Ishikawa (cell line): ENCODE results near the gene C17orf100.

Experiments used
- CEBPB ChIP-seq: IDR thresholded peaks from 2 replicates; pipeline ENCODE4 v1.6.1; 2012
- CREB1 ChIP-seq: IDR thresholded peaks from 2 replicates; pipeline ENCODE4 v1.6.1; 2012; ENCODE audit warnings: low read depth
- EGR1 ChIP-seq: IDR thresholded peaks from 2 replicates; pipeline ENCODE4 v1.6.1; 2012
- EP300 ChIP-seq: IDR thresholded peaks from 2 replicates; pipeline ENCODE4 v1.6.1; 2012; ENCODE audit warnings: borderline replicate concordance
- FOXM1 ChIP-seq: IDR thresholded peaks from 2 replicates; pipeline ENCODE4 v1.6.1; 2012; ENCODE audit warnings: low read depth, borderline replicate concordance
- NFIC ChIP-seq: IDR thresholded peaks from 2 replicates; pipeline ENCODE4 v1.6.1; 2012
- RAD21 ChIP-seq: IDR thresholded peaks from 2 replicates; pipeline ENCODE4 v1.6.1; 2012; ENCODE audit warnings: low read depth
- TAF1 ChIP-seq: IDR thresholded peaks from 2 replicates; pipeline ENCODE4 v1.6.1; 2012; ENCODE audit warnings: low read depth, mild to moderate bottlenecking
- TCF12 ChIP-seq: IDR thresholded peaks from 2 replicates; pipeline ENCODE4 v1.6.1; 2012; ENCODE audit warnings: low read depth
- TEAD4 ChIP-seq: IDR thresholded peaks from 2 replicates; pipeline ENCODE4 v1.6.1; 2012
- YY1 ChIP-seq: IDR thresholded peaks from 2 replicates; pipeline ENCODE4 v1.6.1; 2012; ENCODE audit warnings: low read depth
- ZBTB7A ChIP-seq: IDR thresholded peaks from 2 replicates; pipeline ENCODE4 v1.6.1; 2012; ENCODE audit warnings: low read depth
- TF ChIP-seq, protein P1 (sequence below): IDR thresholded peaks from 2 replicates; pipeline ENCODE4 v1.6.1; 2012
- TF ChIP-seq, protein P2 (sequence below): IDR thresholded peaks from 2 replicates; pipeline ENCODE4 v1.6.1; 2012
- TF ChIP-seq, protein P3 (sequence below): IDR thresholded peaks from 2 replicates; pipeline ENCODE4 v1.6.1; 2012; ENCODE audit warnings: low read depth, mild to moderate bottlenecking

C17orf100 gene

DNA sequence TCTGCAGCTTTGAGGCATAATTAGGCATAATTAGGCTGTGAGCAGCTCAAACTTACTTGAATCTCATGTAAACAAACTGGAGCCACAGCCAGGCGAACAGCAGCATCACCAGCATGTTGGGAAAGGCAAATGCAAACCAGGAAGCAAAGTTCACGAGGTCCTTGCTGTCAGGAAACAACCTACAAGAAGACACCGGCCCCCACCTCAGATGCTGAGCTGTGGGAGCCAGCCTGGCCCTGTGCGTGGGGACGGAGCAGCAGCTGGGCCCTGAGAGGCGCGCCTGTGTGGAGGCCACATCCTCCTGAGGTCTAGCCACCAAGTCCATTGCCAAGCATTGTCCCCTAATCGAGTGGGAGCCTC, 49.4 kb downstream of the C17orf100 start:
- TF ChIP-seq ZBTB7A (no peak), EGR1 (no peak), YY1 (no peak), CREB1 (no peak), NFIC (no peak), CEBPB (no peak), RAD21 (no peak), EP300 (no peak), TEAD4 (no peak), FOXM1 (no peak)
- TF ChIP-seq, protein P1, sequence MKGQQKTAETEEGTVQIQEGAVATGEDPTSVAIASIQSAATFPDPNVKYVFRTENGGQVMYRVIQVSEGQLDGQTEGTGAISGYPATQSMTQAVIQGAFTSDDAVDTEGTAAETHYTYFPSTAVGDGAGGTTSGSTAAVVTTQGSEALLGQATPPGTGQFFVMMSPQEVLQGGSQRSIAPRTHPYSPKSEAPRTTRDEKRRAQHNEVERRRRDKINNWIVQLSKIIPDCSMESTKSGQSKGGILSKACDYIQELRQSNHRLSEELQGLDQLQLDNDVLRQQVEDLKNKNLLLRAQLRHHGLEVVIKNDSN = no peak
- TF ChIP-seq, protein P2, sequence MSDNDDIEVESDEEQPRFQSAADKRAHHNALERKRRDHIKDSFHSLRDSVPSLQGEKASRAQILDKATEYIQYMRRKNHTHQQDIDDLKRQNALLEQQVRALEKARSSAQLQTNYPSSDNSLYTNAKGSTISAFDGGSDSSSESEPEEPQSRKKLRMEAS = no peak
- TF ChIP-seq, protein P3, sequence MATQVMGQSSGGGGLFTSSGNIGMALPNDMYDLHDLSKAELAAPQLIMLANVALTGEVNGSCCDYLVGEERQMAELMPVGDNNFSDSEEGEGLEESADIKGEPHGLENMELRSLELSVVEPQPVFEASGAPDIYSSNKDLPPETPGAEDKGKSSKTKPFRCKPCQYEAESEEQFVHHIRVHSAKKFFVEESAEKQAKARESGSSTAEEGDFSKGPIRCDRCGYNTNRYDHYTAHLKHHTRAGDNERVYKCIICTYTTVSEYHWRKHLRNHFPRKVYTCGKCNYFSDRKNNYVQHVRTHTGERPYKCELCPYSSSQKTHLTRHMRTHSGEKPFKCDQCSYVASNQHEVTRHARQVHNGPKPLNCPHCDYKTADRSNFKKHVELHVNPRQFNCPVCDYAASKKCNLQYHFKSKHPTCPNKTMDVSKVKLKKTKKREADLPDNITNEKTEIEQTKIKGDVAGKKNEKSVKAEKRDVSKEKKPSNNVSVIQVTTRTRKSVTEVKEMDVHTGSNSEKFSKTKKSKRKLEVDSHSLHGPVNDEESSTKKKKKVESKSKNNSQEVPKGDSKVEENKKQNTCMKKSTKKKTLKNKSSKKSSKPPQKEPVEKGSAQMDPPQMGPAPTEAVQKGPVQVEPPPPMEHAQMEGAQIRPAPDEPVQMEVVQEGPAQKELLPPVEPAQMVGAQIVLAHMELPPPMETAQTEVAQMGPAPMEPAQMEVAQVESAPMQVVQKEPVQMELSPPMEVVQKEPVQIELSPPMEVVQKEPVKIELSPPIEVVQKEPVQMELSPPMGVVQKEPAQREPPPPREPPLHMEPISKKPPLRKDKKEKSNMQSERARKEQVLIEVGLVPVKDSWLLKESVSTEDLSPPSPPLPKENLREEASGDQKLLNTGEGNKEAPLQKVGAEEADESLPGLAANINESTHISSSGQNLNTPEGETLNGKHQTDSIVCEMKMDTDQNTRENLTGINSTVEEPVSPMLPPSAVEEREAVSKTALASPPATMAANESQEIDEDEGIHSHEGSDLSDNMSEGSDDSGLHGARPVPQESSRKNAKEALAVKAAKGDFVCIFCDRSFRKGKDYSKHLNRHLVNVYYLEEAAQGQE = no peak

DNA sequence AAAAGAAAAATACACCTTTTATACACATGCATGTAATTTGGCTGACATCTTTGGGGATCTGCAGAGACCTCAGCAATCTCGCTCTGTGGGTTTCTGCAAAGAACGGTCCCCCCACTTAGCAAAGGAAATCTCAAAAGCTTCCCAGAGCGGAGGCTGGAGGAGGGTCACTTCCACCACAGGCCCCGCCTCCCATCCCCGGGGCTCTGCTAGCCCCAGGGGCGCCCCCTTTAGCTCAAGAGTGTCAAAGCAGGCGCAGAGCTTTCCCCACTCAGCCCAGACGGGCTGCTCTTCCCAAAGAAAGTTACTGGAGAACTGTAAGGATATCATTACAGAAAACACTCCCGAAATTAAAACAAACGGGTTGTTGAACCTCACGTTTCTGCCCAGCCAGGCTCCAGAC, 50.2 kb downstream of the C17orf100 start:
- TF ChIP-seq TCF12 (no peak), RAD21 (peak; percentile 19; the same call in 1 of the 2 replicates)

DNA sequence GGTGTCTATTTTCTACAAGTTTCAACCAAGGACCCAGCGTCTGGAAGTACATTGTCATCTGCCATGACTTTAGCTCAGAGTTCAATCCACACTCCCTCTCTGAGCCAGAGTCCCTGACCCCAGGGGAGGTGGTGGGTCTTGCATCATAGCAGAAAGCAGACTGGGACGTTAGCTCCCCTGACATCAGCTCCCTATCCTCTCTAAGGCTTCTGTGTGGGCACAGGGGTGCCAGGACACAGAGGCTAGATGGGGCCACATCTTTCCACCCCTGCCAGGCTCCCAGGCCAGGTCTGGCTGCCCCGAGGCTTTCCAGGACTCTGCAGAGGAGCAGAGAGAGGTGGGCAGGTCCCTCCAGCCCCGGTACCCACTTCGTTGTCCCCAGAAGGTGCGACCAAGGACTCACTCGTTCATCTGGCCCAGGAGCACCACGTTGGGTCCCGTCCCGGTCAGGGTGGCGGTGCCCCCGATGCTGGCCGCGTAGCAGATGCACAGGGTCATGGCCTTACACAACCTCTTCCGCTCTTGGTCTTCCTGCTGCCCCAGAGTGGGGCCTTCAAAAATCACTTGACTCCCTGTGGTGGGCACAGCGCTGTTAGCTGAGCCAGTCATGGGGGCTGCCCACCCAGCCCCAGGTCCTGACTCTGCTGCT, 51.1 kb downstream of the C17orf100 start:
- TF ChIP-seq, protein P1 = no peak
- TF ChIP-seq TCF12 (no peak), TAF1 (no peak), YY1 (no peak)
